HCT116 (cell line): ENCODE results near the gene RADX.

Experiments
- CTCF ChIP-seq, 3 experiments: fragments of 200-600 bp in 1 of 3; sonication (generic) in 1 of 3; IDR thresholded peaks in 2 of 3; conservative IDR thresholded peaks in 1 of 3; 2 replicates each; pipeline ENCODE4 v1.5.1; 2012 to 2017; ENCODE audit warnings: low read depth in 2 of 3, low read length in 2 of 3, antibody characterized with exemption in 1 of 3, borderline replicate concordance in 1 of 3, control low read depth in 1 of 3, mild to moderate bottlenecking in 1 of 3, mixed read lengths in 1 of 3, mixed run types in 1 of 3, moderate library complexity in 1 of 3; ENCODE audit not compliant: insufficient read depth in 1 of 3
- JUND ChIP-seq: IDR thresholded peaks from 2 replicates; pipeline ENCODE4 v1.6.1; 2012
- POLR2AphosphoS5 ChIP-seq: IDR thresholded peaks from 2 replicates; pipeline ENCODE4 v1.6.1; 2011; ENCODE audit warnings: mild to moderate bottlenecking, low read depth, low read length, moderate library complexity
- RAD21 ChIP-seq: IDR thresholded peaks from 2 replicates; pipeline ENCODE4 v1.6.1; 2012; ENCODE audit warnings: low read depth, mild to moderate bottlenecking

- TF ChIP-seq RAD21 = no peak
- TF ChIP-seq CTCF (IDR thresholded peaks at IDR 0.05 in 2 of 3, conservative IDR thresholded peaks at IDR 0.05 in 1 of 3; ENCODE audit: borderline replicate concordance in 1 of 3, insufficient read depth in 1 of 3, low read depth in 2 of 3, low read length in 2 of 3) = no peak
- TF ChIP-seq POLR2AphosphoS5 = no peak
- TF ChIP-seq JUND = no peak
Measured at GRCh38 chrX:106711375-106711774, 99.6 kb downstream of the RADX start.
